Gastrocnemius medialis (tissue), 4 donors: ENCODE measurements around the gene PGAP2. TPM values are rescaled to one million over a fixed set of nuclear protein-coding genes. Genes with fewer than 3 reads are reported as not detected.

Source experiments
- ATAC-seq, 2 donors: fragments of 150-250 bp; one replicate each; pipeline ENCODE4 v1.9.1; 2016
- DNase-seq, 2 donors: peaks; one replicate each; pipeline ENCODE4 v3.0.0-alpha.2; 2019
- H3K27ac ChIP-seq, 4 donors: fragments of 200-600 bp; sonication (generic); 1 replicate in 1 of 4; 2 replicates in 3 of 4; pipeline ENCODE4 v1.5.1; 2016 to 2018; ENCODE audit warnings: mild to moderate bottlenecking in 2 of 4, moderate library complexity in 1 of 4
- H3K27me3 ChIP-seq, 3 donors: fragments of 200-600 bp; sonication (generic) in 2 of 3; 1 replicate in 1 of 3; 2 replicates in 2 of 3; pipeline versions ENCODE4 v1.5.1 to v1.6.0; 2016 to 2019; ENCODE audit warnings: mild to moderate bottlenecking in 1 of 3, moderate library complexity in 1 of 3
- H3K36me3 ChIP-seq, 2 donors: fragments of 200-600 bp; sonication (generic) in 1 of 2; one replicate each; pipeline ENCODE4 v1.5.1; 2017 to 2018
- H3K4me1 ChIP-seq, 2 donors: fragments of 200-600 bp; sonication (generic) in 1 of 2; one replicate each; pipeline ENCODE4 v1.5.1; 2016 to 2017; ENCODE audit warnings: mild to moderate bottlenecking in 2 of 2
- H3K4me3 ChIP-seq, 4 donors: fragments of 200-600 bp; sonication (generic) in 3 of 4; 1 replicate in 1 of 4; 2 replicates in 3 of 4; pipeline ENCODE4 v1.5.1; 2016 to 2019; ENCODE audit warnings: mild to moderate bottlenecking in 2 of 4
- H3K9me3 ChIP-seq, 3 donors: fragments of 200-600 bp; sonication (generic) in 2 of 3; 1 replicate in 1 of 3; 2 replicates in 2 of 3; pipeline ENCODE4 v1.5.1; 2016 to 2019
- POLR2A ChIP-seq, 2 donors: fragments of 450-650 bp; IDR thresholded peaks; one replicate each; pipeline ENCODE4 v1.6.1; 2017; ENCODE audit warnings: antibody characterized with exemption in 2 of 2, mild to moderate bottlenecking in 2 of 2, moderate library complexity in 2 of 2
- in situ Hi-C, 4 donors: fragments of 200-750 bp; cut with MboI; loops; one replicate each; pipeline versions ENCODE4 v1.15.0 to v1.8.0; 2017; ENCODE audit warnings: low sequenced_read_pairs in 4 of 4
- intact Hi-C: fragments of 100-400 bp; cut with DNase I; formaldehyde crosslinking; loops from one replicate; pipeline ENCODE4 v1.15.1; 2023; ENCODE audit warnings: low total_unique reads
- total RNA-seq, 4 donors: library from RNA; depleted of rRNA; stranded (reverse); fragments of >200 nt; gene quantifications; one replicate each; pipeline versions ENCODE4 v1.1.0 to v1.2.3, GENCODE V29; 2016
- TF ChIP-seq, protein P1 (sequence below), 5 experiments: fragments of 450-650 bp in 3 of 5; fragments of 200-600 bp in 2 of 5; sonication (generic) in 2 of 5; IDR thresholded peaks in 4 of 5; conservative IDR thresholded peaks in 1 of 5; 1 replicate in 4 of 5; 2 replicates in 1 of 5; pipeline ENCODE4 v1.5.1; 2016 to 2019; ENCODE audit warnings: antibody characterized with exemption in 5 of 5, mild to moderate bottlenecking in 3 of 5, moderate library complexity in 3 of 5

Gene PGAP2
- total RNA-seq, 4 donors from 2014 or later, result 4.6 to 8.0 (median 6.5) TPM

DNA sequence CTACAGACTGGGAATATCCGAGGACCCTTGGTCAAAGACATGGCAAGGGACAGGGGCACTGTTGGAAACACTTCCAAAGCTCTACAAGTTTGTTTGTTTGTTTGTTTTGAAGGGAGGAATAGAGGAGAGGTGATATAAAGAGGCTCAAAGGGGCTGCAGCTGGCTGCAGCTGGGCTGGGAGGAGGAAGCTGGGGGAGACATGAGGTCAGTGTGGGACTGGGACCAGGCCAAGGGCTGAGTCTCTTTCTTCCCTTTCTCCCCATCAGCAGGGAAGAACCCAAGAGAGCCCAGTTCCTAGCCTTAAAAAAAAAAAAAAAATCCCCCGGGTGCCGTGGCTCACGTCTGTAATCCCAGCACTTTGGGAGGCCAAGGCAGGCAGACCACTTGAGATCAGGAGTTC is 27.4 kb downstream of the PGAP2 start:
- Histone ChIP-seq H3K4me3 (no peak overlapping the region), H3K9me3 (no peaks in the 10 kb centered on the region), H3K4me1 (peaks cover 26 to 32% of the 10 kb centered on the region in 2 donors), H3K27ac (no peak overlapping the region), H3K36me3 (no peaks in the 10 kb centered on the region), H3K27me3 (no peaks in the 10 kb centered on the region)
- in situ Hi-C loops (loop anchor here in 3 of 4 donors (25.0 kb wide), 2 partner anchors 373 to 777 kb away; partner anchors contain the start of gene TRIM68 (in 1 of the 3)), intact Hi-C loops (no loop called here)
- DNase-seq (no peak), ATAC-seq (no peak)
- TF ChIP-seq, protein P1, sequence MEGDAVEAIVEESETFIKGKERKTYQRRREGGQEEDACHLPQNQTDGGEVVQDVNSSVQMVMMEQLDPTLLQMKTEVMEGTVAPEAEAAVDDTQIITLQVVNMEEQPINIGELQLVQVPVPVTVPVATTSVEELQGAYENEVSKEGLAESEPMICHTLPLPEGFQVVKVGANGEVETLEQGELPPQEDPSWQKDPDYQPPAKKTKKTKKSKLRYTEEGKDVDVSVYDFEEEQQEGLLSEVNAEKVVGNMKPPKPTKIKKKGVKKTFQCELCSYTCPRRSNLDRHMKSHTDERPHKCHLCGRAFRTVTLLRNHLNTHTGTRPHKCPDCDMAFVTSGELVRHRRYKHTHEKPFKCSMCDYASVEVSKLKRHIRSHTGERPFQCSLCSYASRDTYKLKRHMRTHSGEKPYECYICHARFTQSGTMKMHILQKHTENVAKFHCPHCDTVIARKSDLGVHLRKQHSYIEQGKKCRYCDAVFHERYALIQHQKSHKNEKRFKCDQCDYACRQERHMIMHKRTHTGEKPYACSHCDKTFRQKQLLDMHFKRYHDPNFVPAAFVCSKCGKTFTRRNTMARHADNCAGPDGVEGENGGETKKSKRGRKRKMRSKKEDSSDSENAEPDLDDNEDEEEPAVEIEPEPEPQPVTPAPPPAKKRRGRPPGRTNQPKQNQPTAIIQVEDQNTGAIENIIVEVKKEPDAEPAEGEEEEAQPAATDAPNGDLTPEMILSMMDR (IDR thresholded peaks at IDR 0.05 in 4 of 5, conservative IDR thresholded peaks at IDR 0.05 in 1 of 5), result no peak
- TF ChIP-seq POLR2A (IDR thresholded peaks at IDR 0.05), result no peak

GRCh38 chr11:3836903-3837302 is 28.5 kb downstream of the PGAP2 start:
- H3K27ac ChIP-seq, result peak overlapping the region in 3 of 4 donors; percentile 5 to 22 (median 20)
- H3K9me3 ChIP-seq, result no peaks in the 10 kb centered on the region
- in situ Hi-C loops (loop anchor here in 3 of 4 donors (25.0 kb wide), 2 partner anchors 375 to 775 kb away; partner anchors contain the start of gene TRIM68 (in 1 of the 3)), intact Hi-C loops (no loop called here)
- H3K4me1 ChIP-seq, result peaks cover 26 to 32% of the 10 kb centered on the region in 2 donors
- H3K36me3 ChIP-seq, result no peaks in the 10 kb centered on the region
- TF ChIP-seq, protein P1 (IDR thresholded peaks at IDR 0.05 in 4 of 5, conservative IDR thresholded peaks at IDR 0.05 in 1 of 5), result no peak
- no peak for TF ChIP-seq POLR2A (IDR thresholded peaks at IDR 0.05)
- ATAC-seq (no peak), DNase-seq (peak; percentile 30 to 39)
- H3K27me3 ChIP-seq, result no peaks in the 10 kb centered on the region
- H3K4me3 ChIP-seq, result no peak overlapping the region

DNA sequence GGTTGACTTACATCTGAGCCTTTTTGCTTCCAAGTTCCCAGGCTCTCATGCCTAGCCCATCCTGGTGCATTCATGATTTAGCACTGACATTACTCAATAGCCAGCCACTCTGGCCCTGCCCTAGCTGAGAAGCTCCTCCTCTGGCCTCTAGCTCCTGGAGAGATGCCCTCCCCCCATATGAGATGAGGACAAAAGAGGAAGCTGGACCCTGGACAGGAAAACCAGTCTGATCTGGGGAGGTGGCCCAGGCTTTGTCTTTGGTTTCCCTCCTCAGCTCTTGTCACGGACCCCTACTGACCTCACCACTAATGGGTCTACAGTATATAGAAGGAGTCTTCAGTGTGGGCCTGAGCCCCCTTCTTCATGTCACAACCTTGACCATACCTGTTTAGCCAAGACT is 29.4 kb downstream of the PGAP2 start:
- Histone ChIP-seq H3K4me3 (no peak overlapping the region), H3K36me3 (no peaks in the 10 kb centered on the region), H3K9me3 (no peaks in the 10 kb centered on the region), H3K4me1 (peaks cover 25 to 26% of the 10 kb centered on the region in 2 donors), H3K27me3 (no peaks in the 10 kb centered on the region), H3K27ac (peak overlapping the region in 2 of 4 donors; percentile 20 to 22)
- DNase-seq, result peak; percentile 27 to 39
- intact Hi-C loops (no loop called here), in situ Hi-C loops (loop anchor here in 3 of 4 donors (25.0 kb wide), 2 partner anchors 375 to 775 kb away; partner anchors contain the start of gene TRIM68 (in 1 of the 3))
- TF ChIP-seq, protein P1 (IDR thresholded peaks at IDR 0.05 in 4 of 5, conservative IDR thresholded peaks at IDR 0.05 in 1 of 5), result no peak
- no peak for TF ChIP-seq POLR2A (IDR thresholded peaks at IDR 0.05)
- ATAC-seq, result no peak

DNA sequence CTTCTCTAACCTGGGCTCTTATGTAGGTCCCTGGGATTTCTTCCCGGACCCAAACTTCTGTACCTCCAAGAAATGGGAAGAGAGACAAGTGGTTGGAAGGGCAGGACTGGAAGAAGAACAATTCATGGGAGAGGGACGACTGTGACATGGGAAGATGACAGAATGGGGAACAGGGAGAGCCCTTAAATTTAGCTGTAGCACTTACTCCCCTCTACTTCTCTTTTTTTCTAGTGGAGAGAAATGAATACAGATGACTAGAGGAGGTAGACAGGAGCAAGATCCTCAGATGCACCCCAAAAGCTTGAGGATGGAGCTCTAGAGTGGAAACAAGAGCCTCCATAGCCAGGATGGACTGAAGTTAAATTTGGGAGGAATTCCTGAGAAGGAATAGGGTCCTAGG is 30.1 kb downstream of the PGAP2 start:
- Histone ChIP-seq H3K27ac (peak overlapping the region in 1 of 4 donors; percentile 22), H3K4me3 (no peak overlapping the region), H3K36me3 (no peaks in the 10 kb centered on the region), H3K27me3 (no peaks in the 10 kb centered on the region), H3K9me3 (no peaks in the 10 kb centered on the region), H3K4me1 (peaks cover 25 to 26% of the 10 kb centered on the region in 2 donors)
- DNase-seq, result no peak
- ATAC-seq, result no peak
- in situ Hi-C loops, result loop anchor here in 3 of 4 donors (25.0 kb wide), 2 partner anchors 376 to 774 kb away; partner anchors contain the start of gene TRIM68 (in 1 of the 3)
- intact Hi-C loops, result no loop called here
- no peak for TF ChIP-seq POLR2A (IDR thresholded peaks at IDR 0.05)
- TF ChIP-seq, protein P1 (IDR thresholded peaks at IDR 0.05 in 4 of 5, conservative IDR thresholded peaks at IDR 0.05 in 1 of 5), result no peak
